ENCODE results near the gene TMEM14A.
"Not testable (repeated sequence)": the region's sequence is repeated elsewhere in the genome, so short reads cannot be mapped to it uniquely, and the experiment has no call there.

Gene TMEM14A, protein sequence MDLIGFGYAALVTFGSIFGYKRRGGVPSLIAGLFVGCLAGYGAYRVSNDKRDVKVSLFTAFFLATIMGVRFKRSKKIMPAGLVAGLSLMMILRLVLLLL

DNA sequence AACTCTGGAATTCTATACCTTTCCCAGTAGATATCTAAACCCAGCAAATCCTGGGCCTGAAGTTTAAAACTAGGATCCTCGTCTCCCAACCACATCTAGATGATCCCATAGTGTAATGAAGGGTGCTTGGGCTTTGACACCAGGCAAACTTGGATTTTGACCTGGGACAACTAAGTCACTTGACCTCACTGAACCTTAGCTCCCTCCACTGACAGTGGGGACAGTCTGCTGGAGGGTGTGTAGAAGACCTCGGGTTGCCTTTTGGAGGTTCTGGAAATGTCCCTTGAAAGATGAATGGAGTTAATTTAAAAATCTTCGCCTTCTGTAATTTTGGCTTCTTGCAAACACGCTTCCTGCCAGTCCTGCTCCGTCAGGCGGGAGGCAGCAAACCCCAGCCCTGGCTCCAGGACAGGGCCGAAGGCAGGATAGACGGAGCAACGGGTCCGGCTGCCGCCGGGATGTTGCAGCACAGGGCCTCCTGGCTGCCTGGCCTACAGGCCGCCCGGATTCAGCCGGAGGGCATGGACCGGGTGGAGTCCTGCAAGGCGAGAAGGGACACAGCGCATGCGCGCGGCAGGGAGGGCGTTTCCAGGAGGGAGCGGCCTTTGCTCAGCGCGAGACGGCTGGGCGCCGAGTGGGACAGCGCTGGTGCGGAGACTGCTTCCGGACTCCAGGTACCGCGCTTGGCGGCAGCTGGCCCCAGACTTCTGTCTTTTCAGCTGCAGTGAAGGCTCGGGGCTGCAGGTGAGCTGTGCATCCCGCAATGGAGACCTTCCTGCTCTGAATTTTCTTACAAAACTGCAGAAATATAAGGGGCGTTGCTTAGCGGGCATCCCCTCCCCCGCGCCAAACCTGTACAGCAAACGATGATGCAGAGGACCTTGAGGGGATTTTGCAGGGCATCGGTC lies at the start of gene TMEM14A:
Gene TMEM14A, plus strand, starts transcription at position 612 of the 908 bp plus-strand sequence. CDS start 5,990 bp downstream, outside the sequence.
- DNase-seq: peak; percentile 80

DNA sequence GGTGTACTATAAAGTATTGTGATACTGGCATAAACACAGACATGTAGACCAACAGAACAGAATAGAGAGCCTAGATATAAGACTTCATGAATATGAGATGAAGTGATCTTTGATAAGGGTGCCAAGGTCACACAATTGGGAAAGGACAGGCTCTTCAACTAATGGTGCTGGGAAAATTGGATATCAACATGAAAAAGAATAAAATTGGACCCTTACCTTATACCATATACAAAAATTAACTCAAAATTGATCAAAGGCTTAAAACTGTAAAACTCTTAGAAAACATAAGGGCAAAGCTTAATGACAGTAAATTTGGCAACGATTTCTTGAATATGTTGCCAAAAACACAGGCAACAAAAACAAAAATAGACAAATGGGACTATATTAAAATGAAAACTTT lies 49.3 kb upstream of the TMEM14A start:
- no peak for DNase-seq

DNA sequence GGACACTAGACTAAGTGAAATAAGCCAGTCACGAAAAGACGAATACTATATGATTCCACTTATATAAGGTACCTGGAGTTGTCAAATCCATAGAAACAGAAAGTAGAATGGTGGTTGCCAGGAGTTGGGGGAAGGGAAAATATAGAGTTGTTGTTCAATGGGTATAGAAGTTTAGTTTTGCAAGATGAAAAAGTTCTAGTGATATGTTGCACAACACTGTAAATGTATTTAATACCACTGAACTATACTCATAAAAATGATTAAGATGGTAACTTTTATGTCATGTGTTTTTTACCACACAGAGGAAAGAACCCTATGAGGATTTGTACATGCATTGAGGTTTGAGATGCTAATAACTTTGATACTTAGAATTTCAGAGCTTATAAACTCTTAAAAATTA lies 48.1 kb upstream of the TMEM14A start:
- no peak for DNase-seq

DNA sequence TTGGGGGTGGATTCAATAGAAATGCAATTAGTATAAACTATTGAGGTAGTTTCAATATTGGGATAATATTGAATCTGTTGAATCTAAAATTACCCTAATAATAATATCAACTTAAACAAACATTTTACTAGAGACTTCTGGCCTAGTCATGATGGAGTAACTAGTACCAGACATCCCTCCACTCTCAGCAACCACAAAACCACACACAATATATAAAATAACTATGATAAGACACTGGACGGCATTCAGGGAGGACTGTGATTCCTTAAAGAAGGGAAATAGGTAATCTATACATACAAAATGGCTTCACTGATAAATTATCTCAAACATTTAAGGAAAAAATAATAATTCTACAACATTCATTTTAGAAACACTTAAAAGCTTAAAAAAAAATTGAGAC lies 38.9 kb upstream of the TMEM14A start:
- DNase-seq: no peak

DNA sequence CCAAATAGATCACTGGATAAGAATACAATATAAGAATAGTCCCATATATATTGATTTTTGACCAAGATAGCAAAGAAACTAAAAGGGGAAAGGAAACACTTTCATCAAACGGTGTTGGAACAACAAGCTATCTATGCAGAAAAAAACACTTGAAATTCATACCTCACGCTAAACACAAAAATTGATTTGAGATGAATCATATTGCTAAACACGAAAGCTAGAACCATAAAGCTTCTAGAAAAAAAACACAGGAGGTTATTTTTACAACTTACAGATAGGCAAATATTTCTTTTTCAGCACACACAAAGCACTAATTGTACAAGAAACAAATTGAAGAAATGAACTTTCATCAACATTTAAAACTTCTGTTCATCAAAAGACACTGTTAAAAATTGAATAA lies 36.7 kb upstream of the TMEM14A start:
- DNase-seq: no peak

DNA sequence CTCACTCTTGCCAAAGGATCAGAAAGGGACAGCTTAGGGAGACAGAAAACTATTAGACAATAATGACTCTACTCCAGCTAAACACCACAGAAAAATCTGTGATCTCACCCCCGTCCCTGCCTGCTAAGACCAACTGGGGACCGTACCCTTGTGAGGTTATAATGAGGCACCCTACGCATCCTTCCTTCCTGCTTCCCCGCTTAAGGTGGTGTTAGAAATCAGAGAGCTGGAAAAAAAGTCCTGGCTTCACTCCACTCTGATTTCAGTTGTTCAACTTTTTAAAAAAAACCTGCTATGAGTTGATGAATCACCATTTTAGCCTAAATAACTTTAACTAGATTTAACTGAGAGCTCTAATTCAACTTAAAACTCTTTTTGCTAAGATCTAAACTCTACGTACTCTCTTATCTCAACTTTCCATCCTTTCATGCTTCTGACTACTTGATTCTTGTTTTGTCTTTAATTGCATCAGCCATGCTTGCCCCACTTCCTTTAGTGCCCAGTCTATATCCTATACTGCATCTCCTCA lies 35.8 kb upstream of the TMEM14A start:
- DNase-seq: no peak

DNA sequence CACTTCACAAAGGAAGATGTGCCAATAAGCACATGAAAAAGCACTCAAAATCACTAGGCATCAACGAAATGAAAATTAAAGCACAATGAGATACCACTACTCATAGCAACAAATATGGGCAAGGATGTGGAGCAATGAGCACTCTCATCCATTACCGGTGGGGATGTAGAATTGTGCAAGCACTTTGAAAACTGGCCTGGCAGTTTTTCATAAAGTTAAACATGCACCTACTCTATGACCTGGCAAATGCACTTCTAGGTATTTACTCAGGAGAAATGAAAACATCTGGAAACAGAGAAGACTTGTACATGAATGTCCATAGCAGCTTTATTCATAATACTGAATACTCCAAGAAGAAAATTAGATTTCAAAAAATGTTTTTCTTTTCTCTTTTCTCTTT lies 34.1 kb upstream of the TMEM14A start:
- no peak for DNase-seq

DNA sequence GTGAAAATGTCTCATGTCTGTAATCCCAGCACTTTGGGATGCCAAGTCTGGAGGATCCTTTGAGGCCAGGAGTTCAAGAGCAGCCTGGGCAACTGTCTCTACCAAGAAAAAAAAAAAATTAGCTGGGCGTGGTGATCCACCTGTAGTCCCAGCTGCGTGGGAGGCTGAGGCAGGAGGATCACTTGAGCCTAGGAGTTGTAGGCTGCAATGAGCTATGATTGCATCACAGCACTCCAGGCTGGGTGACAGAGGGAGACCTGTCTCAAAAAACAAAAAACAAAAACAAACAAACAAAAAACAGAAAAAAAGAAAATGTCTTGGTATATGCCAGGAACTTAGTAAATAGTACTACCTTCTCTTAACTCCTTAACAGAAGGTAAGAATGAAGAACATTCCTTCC lies 31.4 kb upstream of the TMEM14A start:
- DNase-seq: no peak

DNA sequence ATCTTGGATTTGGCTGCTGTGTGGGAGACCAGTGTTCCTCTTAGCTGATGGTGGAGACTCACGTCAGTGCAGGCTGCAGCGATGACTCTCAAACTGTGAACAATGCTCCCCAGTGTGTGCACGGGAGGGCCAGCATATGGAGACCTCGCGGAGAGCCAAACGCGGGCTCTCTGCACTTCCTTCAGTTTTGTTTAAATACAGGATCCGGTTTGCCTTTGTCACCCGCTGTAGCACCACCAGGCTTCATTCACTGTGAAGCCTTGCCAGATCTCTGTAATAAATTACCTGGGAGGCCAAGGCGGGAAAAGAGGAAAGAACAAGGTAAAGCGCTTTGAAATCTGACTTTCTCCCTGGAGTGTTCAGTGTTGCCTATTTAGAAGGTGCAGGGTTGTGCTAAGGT lies 30.7 kb upstream of the TMEM14A start:
- DNase-seq: no peak

DNA sequence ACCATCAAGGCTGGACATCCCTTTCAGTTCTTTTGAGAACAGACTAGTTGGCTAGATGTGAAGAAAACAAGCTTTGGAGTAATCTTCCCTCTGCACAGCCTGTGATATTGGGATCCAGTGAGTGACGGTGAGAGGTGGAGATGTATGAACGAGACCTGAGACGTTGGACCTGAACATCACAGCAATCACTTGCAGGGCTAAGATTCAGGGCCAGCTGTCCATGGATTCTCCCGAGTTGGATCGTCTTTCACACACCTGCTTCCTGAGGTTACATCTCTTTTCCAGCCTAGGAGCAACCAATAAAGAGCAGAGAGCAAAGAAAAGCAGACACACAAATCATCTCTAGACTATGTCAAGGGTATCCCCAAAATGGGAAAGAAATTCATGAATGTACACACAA lies 30.0 kb upstream of the TMEM14A start:
- DNase-seq: no peak

DNA sequence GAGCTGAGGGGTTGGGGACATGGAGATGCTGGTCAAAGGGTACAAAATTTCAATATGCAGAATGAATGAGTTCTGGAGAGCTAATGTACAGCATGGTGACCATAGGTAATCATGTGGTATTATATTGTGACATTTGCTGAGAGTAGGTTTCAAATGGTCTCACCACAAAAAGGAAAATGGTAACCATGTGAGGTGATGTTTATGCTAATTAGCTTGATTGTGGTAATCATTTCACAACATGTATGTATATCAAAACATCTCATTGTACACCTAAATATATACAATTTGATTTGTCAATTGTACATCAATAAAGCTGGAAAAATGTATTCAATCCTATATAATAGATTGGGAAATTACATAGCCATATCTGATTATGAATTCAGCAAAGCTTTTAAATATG lies 29.5 kb upstream of the TMEM14A start:
- DNase-seq: no peak

DNA sequence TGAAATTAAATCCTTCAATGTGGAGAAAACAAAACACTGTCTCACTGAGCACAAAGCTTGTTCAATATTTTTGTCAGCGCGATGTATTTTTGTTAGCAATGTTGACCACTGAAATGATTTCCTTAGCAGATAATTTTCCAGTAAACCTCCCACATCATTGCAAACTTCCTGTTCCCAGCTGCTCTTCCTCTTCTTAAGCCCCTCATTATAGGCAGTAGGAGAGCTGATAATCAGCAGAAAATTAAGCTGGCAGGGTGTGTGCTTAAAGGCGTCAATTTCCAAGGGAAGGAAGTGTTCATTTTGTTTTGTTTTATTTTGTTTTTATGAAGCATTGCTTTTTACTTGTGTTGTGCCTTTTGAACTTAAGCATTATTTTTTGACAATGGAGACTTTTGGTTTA lies 29.1 kb upstream of the TMEM14A start:
- DNase-seq: peak; percentile 18

DNA sequence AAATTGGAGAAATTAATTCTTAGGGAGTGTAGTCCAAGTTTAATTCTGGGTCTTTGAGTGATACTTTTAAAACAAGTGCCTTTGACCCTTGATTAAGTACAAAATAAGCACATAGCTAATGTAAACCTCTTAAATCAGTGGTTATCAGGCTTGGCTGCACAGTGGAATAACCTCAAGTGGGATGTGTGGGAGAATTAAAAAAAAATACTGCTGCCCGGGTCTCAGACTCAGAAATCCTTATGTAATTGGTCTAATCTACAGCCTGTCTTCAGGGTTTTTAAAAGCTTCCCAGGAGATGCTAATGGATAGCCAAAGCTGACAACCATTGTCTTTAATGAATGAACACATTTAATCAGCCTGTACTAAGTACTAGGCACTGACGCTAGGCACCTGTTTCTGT lies 28.5 kb upstream of the TMEM14A start:
- no peak for DNase-seq

DNA sequence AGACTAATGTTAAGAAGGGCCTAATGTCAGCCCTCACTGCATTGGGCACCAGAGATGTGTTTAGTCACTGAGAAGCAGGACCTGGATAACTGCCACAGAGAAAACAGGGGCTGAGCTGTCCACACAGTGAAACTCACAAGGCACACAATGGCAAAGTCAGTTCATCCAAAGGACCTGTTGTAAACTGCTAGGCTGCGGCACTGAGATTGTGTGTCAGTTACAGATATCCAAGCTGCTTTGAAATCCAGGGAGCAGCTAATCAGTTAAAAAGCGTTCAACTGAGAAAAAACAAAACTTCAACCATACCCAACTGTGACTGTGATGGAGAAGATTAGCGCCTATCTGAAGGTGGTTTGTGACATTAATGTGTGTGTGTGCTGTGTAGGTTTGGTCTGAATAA lies 27.8 kb upstream of the TMEM14A start:
- DNase-seq: no peak

DNA sequence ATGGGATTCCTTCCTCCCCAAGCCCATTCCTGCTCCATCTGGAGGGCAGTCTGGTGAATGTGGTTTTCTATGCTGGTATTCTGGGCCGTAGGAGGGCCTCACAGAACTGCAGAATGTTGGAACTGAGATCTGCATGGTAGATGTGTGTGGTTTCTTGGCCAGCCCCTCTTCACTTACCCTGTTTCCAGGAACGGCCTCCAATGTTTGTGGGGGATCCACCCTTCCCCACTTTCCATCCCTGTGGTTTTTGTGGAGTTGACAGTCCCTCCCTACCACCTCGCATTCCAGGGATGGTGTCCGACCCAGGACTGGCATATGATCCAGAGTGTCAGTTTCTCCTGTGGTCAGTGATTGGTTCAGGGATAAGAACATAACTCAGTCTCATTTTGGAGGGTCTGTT lies 26.7 kb upstream of the TMEM14A start:
- DNase-seq: no peak

DNA sequence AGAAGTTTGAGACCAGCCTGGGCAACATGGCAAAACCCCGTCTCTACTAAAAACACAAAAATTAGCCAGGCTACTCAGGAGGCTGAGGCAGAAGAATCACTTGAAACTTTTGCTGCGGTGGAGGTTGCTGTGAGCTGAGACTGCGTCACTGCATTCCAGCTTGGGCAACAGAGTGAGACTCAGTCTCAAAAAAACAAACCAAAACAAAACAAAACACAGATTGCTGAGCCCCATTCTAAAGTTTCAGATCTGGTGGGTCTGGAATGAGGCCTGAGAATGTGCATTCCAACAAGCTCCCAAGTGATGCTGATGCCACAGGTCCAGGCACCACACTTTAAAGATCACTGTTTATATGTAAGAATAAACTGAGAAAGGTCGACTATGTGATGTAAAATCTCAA lies 24.9 kb upstream of the TMEM14A start:
- no peak for DNase-seq

DNA sequence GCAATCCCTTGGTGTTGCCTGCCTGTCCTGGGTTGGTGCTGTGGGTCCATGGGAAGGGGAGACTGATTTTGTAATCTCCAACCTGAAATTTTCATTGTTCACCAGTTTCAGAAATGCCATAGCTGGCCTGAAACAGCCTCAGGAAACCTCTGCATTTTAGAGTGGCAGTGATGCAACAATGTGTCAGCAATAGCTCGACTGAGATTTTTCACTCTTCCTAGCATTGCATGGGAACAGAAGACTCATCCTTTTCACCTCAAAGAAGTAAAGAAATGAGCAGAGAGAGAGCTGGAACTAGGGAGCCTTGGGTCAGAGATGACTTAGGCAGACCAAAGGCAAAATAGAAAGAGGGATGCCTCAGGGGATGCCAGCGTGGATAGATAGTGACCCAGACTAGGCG lies 23.7 kb upstream of the TMEM14A start:
- no peak for DNase-seq

DNA sequence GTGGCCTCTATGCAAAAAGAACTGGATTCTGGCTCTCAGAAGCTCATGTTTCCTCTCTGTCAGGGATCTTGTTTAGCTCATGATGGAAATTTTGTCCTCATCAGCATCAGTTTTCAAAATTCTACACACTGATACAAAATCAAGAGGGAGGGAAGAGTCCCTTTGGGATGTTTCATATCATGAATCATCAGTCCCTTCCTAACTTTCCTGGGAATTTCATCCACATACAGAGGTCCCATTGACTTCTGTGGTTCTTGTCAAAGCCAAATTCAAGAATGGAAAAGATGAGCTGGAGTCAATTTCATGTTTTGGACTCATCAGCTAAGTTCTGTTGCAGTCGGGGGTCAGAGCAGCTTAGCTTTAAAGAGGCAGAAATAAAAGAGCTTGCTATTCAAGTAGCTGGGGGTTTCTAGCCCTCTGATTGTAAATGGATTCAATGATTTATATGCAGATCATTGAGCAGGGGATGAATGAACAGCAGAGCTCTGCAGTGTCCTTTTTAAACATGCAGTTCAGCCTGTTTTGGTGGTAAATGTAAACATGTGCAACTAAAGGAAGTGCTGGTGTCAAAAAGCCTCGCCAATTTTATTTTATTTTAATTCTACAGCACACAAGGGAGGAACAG lies 21.3 kb upstream of the TMEM14A start:
- no peak for DNase-seq

DNA sequence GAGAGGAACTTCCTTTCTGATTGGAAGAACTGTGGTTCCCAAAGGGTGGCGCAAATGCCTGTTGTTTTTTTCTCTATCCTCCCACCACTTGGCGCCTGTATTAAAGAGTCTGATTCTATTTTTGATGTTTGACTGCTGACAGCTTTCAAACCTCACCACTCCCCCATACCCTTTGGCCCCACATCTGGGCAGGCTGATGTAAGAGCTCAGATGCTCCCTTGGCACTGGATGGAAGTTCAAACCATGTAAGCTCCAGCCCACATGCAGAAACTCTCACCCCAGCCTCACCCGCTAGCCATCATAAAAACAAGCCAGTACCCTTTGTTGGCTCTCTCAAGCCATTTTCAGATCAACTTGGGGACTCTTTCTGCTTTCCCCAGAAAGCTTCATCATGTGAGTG lies 20.0 kb upstream of the TMEM14A start:
- no peak for DNase-seq

DNA sequence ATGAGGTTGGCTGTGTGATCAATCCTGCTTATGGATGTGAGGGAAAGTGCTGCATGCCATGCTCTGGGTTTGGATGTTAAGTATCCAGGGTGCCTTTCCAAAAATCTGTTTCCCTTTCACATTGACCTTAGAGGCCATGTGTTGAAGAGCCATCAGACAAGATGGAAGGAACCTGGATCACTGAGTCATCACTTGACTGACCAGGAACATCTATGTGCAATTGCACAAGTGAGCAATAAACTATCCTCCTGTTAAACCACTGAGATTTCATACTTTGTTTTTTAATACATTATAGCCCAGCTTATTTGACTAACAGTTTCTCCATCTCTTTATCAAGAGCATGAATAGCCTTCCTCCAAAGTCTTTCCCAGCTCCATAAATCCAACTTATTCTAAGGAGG lies 17.8 kb upstream of the TMEM14A start:
- no peak for DNase-seq

DNA sequence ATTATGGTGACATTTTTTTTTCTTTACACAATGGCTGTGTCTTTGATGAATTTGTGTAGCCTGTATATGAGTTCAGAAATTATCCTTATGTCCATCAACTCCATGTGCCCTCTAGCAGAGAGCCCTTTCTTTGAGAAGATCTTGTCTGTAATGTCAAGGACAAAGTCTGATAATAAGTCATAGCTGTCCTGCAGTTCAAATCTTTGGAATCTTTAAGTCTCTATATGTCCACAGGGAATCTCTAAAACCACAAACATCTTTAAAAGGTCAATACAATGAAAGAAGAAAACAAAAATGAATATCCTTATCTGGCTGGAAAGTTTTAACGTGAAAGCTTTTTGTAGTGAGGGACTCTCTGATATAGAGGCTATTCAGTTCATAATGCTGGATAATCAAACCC lies 16.9 kb upstream of the TMEM14A start:
- no peak for DNase-seq

DNA sequence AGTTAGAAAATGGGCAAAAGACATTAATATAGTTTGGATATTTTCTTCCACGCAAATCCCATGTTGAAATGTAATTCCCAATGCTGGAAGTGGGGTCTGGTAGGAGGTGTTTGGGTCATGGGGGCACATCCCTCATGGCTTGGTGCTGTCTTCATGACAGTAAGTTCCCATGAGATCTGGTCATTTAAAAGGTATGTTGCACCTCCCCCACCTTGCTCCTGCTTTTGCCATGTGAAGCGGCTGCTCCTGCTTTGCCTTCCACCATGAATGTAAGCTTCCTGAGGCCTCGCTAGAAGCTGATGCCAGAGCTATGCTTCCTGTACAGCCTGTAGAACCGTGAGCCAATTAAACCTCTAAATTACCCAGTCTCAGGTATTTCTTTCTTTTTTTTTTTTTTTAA lies 16.3 kb upstream of the TMEM14A start:
- no peak for DNase-seq

DNA sequence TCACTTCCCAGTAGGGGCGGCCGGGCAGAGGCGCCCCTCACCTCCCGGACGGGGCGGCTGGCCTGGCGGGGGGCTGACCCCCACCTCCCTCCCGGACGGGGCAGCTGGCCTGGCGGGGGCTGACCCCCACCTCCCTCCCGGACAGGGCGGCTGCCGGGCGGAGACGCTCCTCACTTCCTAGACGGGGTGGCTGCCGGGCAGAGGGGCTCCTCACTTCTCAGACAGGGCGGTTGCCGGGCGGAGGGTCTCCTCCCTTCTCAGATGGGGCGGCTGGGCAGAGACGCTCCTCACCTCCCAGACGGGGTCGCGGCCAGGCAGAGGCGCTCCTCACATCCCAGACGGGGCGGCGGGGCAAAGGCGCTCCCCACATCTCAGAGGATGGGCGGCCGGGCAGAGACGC lies 15.0 kb upstream of the TMEM14A start:
- not testable (repeated sequence) for DNase-seq

DNA sequence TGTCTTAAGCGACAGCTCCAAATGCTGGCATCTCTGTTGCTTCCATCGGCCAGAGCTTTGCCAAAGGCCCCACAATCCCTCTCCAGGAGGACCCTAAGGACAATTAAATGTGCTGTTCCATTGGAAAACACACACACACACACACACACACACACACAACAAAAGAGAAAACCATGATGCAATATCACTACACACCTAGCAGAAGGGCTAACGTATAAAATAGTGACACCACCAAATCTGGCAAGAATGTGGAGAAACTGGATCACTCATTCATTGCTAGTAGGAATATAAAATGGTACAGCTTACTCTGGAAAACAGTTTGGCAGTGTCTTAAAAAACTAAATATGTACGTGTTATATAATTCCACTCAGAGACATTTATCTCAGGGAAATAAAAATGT lies 13.0 kb upstream of the TMEM14A start:
- no peak for DNase-seq

Measured in GDM1 (cell line).